HepG2 (cell line): ENCODE data around the gene RAB39A. TPM values are rescaled to one million over a fixed set of nuclear protein-coding genes. Genes with fewer than 3 reads are reported as not detected.

Source experiments
- ATAC-seq: fragments of 200-7000 bp; cut with Tn5 transposase; 3 replicates; pipeline ENCODE4 v1.9.1; 2020; ENCODE audit warnings: mild to moderate bottlenecking, moderate library complexity
- BruUV-seq: library from RNA; stranded (reverse); fragments of 400-500 nt; replicated peaks from 2 replicates; lab custom pipeline; 2021; lab: Mats Ljungman, UMichigan
- CTCF ChIA-PET: fragments of 300-600 bp; formaldehyde crosslinking; extraction: SDS; loops from one replicate; lab custom pipeline; 2021; ENCODE audit warnings: low total read pairs, inconsistent platforms, low intra/inter-chr PET ratio; lab: Yijun Ruan, JAX
- POLR2A ChIA-PET: fragments of 350-600 bp; sonication (Branson Sonifier 250); formaldehyde crosslinking; loops from one replicate; lab custom pipeline; 2020; ENCODE audit warnings: antibody characterized with exemption, inconsistent platforms; lab: Yijun Ruan, JAX
- DNase-seq: peaks from one replicate; pipeline ENCODE4 v3.0.0-alpha.2; 2015; ENCODE audit warnings: low spot score
- FAIRE-seq: peaks from 3 replicates; lab custom pipeline; 2011; peaks lifted over from hg19 to GRCh38; lab: Jason Lieb, UNC
- H2AFZ ChIP-seq: one replicate; pipeline ENCODE4 v1.6.1; 2011; ENCODE audit warnings: low read length, inconsistent platforms
- H3K27ac ChIP-seq: fragments of 300-600 bp; 3 replicates; pipeline ENCODE4 v1.8.0; 2011; ENCODE audit warnings: mixed run types, mild to moderate bottlenecking, mixed read lengths, low read length, inconsistent platforms; ENCODE audit not compliant: insufficient read depth; ENCODE audit errors: extremely low read length
- H3K27me3 ChIP-seq, 2 experiments: fragments of 200-600 bp in 1 of 2; 2 replicates in 1 of 2; 3 replicates in 1 of 2; pipeline versions ENCODE4 v1.6.0 to v1.8.0; 2011; ENCODE audit warnings: low read length in 2 of 2, mild to moderate bottlenecking in 2 of 2, moderate library complexity in 2 of 2, inconsistent platforms in 1 of 2; ENCODE audit not compliant: insufficient read depth in 2 of 2, control insufficient read depth in 1 of 2
- H3K36me3 ChIP-seq, 2 experiments: fragments of 200-600 bp in 1 of 2; replicated peaks in 1 of 2; 2 replicates in 1 of 2; 3 replicates in 1 of 2; pipeline versions ENCODE4 v1.5.1 to v1.8.0; 2011; ENCODE audit warnings: low read length in 2 of 2, inconsistent platforms in 1 of 2; ENCODE audit not compliant: insufficient read depth in 2 of 2, control insufficient read depth in 1 of 2
- H3K4me1 ChIP-seq: 2 replicates; pipeline ENCODE4 v1.5.1; 2012; ENCODE audit warnings: low read length, inconsistent platforms; ENCODE audit not compliant: insufficient read depth
- H3K4me2 ChIP-seq: 2 replicates; pipeline ENCODE4 v1.6.0; 2011; ENCODE audit warnings: low read depth, low read length, inconsistent platforms
- H3K4me3 ChIP-seq, 3 experiments: fragments of 200-600 bp in 1 of 3; sonication (generic), shearing (Covaris generic) in 1 of 3; replicated peaks in 1 of 3; 2 replicates each; pipeline ENCODE4 v1.5.1; 2011 to 2016; ENCODE audit warnings: low read length in 3 of 3, inconsistent platforms in 2 of 3, low read depth in 2 of 3, mild to moderate bottlenecking in 2 of 3, control low read depth in 1 of 3, mixed read lengths in 1 of 3; ENCODE audit not compliant: insufficient read depth in 1 of 3
- H3K79me2 ChIP-seq: one replicate; pipeline ENCODE4 v1.6.1; 2011; ENCODE audit warnings: low read length, inconsistent platforms; ENCODE audit not compliant: insufficient read depth
- H3K9ac ChIP-seq: 2 replicates; pipeline ENCODE4 v1.6.0; 2011; ENCODE audit warnings: mild to moderate bottlenecking, low read depth, low read length, inconsistent platforms; ENCODE audit not compliant: insufficient read depth
- H3K9me3 ChIP-seq: 2 replicates; pipeline ENCODE4 v1.5.1; 2012; ENCODE audit warnings: mild to moderate bottlenecking, low read length
- H4K20me1 ChIP-seq: 2 replicates; pipeline ENCODE4 v1.6.0; 2011; ENCODE audit warnings: inconsistent platforms, mild to moderate bottlenecking, low read length, moderate library complexity; ENCODE audit not compliant: insufficient read depth
- ARID5B ChIP-seq: IDR thresholded peaks from 2 replicates; pipeline ENCODE4 v1.4.0; 2020; ENCODE audit warnings: mild to moderate bottlenecking, missing genetic modification reagents
- CREM ChIP-seq, 2 experiments: sonication (generic) in 1 of 2; formaldehyde crosslinking in 1 of 2; IDR thresholded peaks; 2 replicates each; pipeline versions ENCODE4 v1.4.0 to v1.6.1; 2016 to 2020; ENCODE audit warnings: antibody characterized with exemption in 1 of 2, mild to moderate bottlenecking in 1 of 2, missing genetic modification reagents in 1 of 2
- HNF4G ChIP-seq, 2 experiments: sonication (generic) in 1 of 2; formaldehyde crosslinking in 1 of 2; IDR thresholded peaks; 2 replicates each; pipeline versions ENCODE4 v1.4.0 to v1.6.1; 2011 to 2020; ENCODE audit warnings: borderline replicate concordance in 2 of 2, low read depth in 2 of 2, mild to moderate bottlenecking in 2 of 2, low read length in 1 of 2, missing genetic modification reagents in 1 of 2, moderate library complexity in 1 of 2
- MIER2 ChIP-seq: IDR thresholded peaks from 2 replicates; pipeline ENCODE4 v1.6.1; 2016; ENCODE audit warnings: missing biosample characterization, missing genetic modification reagents
- REST ChIP-seq, 2 experiments: IDR thresholded peaks; 2 replicates each; pipeline ENCODE4 v1.6.1; 2011 to 2012; ENCODE audit warnings: low read length in 2 of 2, borderline replicate concordance in 1 of 2, low read depth in 1 of 2, mild to moderate bottlenecking in 1 of 2, moderate library complexity in 1 of 2
- SMARCC2 ChIP-seq: fragments of 450-650 bp; IDR thresholded peaks from 2 replicates; pipeline ENCODE4 v1.6.1; 2017; ENCODE audit warnings: antibody characterized with exemption, mild to moderate bottlenecking
- ZBTB46 ChIP-seq: sonication (generic); formaldehyde crosslinking; IDR thresholded peaks from 2 replicates; pipeline ENCODE4 v1.4.0; 2020; ENCODE audit warnings: mild to moderate bottlenecking, missing genetic modification reagents, borderline replicate concordance
- ZNF275 ChIP-seq: sonication (generic); formaldehyde crosslinking; IDR thresholded peaks from 2 replicates; pipeline ENCODE4 v1.8.0; 2022; ENCODE audit warnings: missing genetic modification reagents, mild to moderate bottlenecking, inconsistent platforms, borderline replicate concordance
- ZNF607 ChIP-seq: sonication (generic); formaldehyde crosslinking; IDR thresholded peaks from 2 replicates; pipeline ENCODE4 v1.5.1; 2020; ENCODE audit warnings: missing genetic modification reagents, mild to moderate bottlenecking, borderline replicate concordance
- WGBS: methylation state at CpG from one replicate; pipeline ENCODE4 v1.1.6; 2017; ENCODE audit warnings: low lambda C conversion rate; 5-methylcytosine and 5-hydroxymethylcytosine counted together
- in situ Hi-C: cut with HindIII; loops from 2 replicates; pipeline ENCODE4 v1.10.0; 2017; ENCODE audit warnings: low pct_unique_long_range_greater_than_20kb; ENCODE audit not compliant: extremely low pct_ligation_motif_present
- intact Hi-C: fragments of 100-400 bp; cut with micrococcal nuclease; formaldehyde crosslinking; loops from one replicate; pipeline ENCODE4 v1.10.0; 2022; ENCODE audit not compliant: unreplicated experiment
- polyA plus RNA-seq, 8 experiments: library from polyadenylated mRNA; depleted of rRNA in 3 of 8; stranded (reverse) in 7 of 8; unstranded in 1 of 8; fragments of >200 nt; fragmentation: Illumina TruSeq in 4 of 8; extraction: Trizol in 4 of 8; gene quantifications; 2 replicates each; pipeline versions ENCODE4 v1.2.1 to v1.2.3, GENCODE V29; 2011 to 2016; ENCODE audit warnings: low read depth in 4 of 8, missing spikeins in 1 of 8, mixed read lengths in 1 of 8; ENCODE audit not compliant: insufficient read depth in 1 of 8
- total RNA-seq, 5 experiments: library from RNA; depleted of rRNA; stranded (reverse); fragments of >200 nt; fragmentation: Illumina TruSeq; extraction: Trizol; gene quantifications; 2 replicates each; pipeline ENCODE4 v1.2.3, GENCODE V29; 2016; ENCODE audit warnings: low read depth in 1 of 5

The RAB39A gene
- total and polyA plus RNA-seq, 2 of the 13 experiments (the other 11 are each of a cell fraction or from before 2014, with no cell fraction given), result not detected

GRCh38 chr11:108002476-108002875 lies 74.2 kb downstream of the RAB39A start (continued):
- no peak for TF ChIP-seq ARID5B
- TF ChIP-seq ZBTB46, result no peak
- no peak for TF ChIP-seq SMARCC2
- no peak for TF ChIP-seq CREM (IDR thresholded peaks at IDR 0.05)
- TF ChIP-seq CREM (CRISPR knock-in tag; IDR thresholded peaks at IDR 0.05), result no peak

GRCh38 chr11:108003623-108004022 lies 75.4 kb downstream of the RAB39A start:
- 85% methylated on average over 5 of the region's 5 CpGs for WGBS
- in situ Hi-C loops, result loop anchor here (10.0 kb wide), 1 partner anchor 651 kb away; no protein-coding TSS in a partner anchor
- no peak for TF ChIP-seq HNF4G (IDR thresholded peaks at IDR 0.05; ENCODE audit: borderline replicate concordance, low read depth, low read length)
- no peak for TF ChIP-seq HNF4G (CRISPR knock-in tag; IDR thresholded peaks at IDR 0.05; ENCODE audit: borderline replicate concordance, low read depth)
- TF ChIP-seq ZNF275 (CRISPR knock-in tag), result no peak
- no peak for TF ChIP-seq ZNF607 (CRISPR knock-in tag)
- peak; percentile 50; the same call in 1 of the 2 replicates for TF ChIP-seq MIER2
- peak; percentile 28 to 87 for TF ChIP-seq REST (IDR thresholded peaks at IDR 0.05; ENCODE audit: borderline replicate concordance in 1 of 2, low read depth in 1 of 2, low read length in 2 of 2)

More at GRCh38 chr11:108003623-108004022, 75.4 kb downstream of the RAB39A start:
- no peaks in the 10 kb centered on the region for H3K36me3 ChIP-seq
- no peak overlapping the region for H3K27ac ChIP-seq
- no peak overlapping the region for H3K4me2 ChIP-seq
- no peaks in the 10 kb centered on the region for H4K20me1 ChIP-seq
- no peak for ATAC-seq
- CTCF ChIA-PET, result no interaction called here
- H3K4me3 ChIP-seq, result no peak overlapping the region
- H3K9me3 ChIP-seq, result no peaks in the 10 kb centered on the region
- H3K27me3 ChIP-seq, result peaks cover 0 to 3% of the 10 kb centered on the region in 2 experiments; a peak in 1 of 5 replicates
- BruUV-seq, result no TSS peak
- no peak for FAIRE-seq
- intact Hi-C loops, result loop anchor here (10.0 kb wide), 1 partner anchor 121 kb away; the partner anchor contains the start of gene ACAT1
- no peaks in the 10 kb centered on the region for H3K79me2 ChIP-seq
- POLR2A ChIA-PET, result no interaction called here
- no peak overlapping the region for H2AFZ ChIP-seq
- DNase-seq, result no peak
- H3K9ac ChIP-seq, result no peak overlapping the region
- H3K4me1 ChIP-seq, result no peaks in the 10 kb centered on the region
